ENCODE data around the gene CTDSP2.

GRCh38 chr12:57815177-57816000, 31.1 kb downstream of the CTDSP2 start:
- TF ChIP-seq GABPA (IDR thresholded peaks at IDR 0.05; ENCODE audit: borderline replicate concordance, insufficient read depth, low read length) (no peak), POLR2A (IDR thresholded peaks at IDR 0.05; ENCODE audit: control extremely low read depth in 1 of 2, low read depth in 2 of 2, low read length in 2 of 2) (no peak), HDAC2 (IDR thresholded peaks at IDR 0.05; ENCODE audit: borderline replicate concordance in 1 of 2, low read depth in 2 of 2, low read length in 2 of 2) (no peak), POLR2AphosphoS5 (IDR thresholded peaks at IDR 0.05; ENCODE audit: low read depth, low read length) (no peak), EP300 (IDR thresholded peaks at IDR 0.05; ENCODE audit: borderline replicate concordance in 1 of 2, low read depth in 2 of 2, low read length in 2 of 2) (no peak), GTF2F1 (IDR thresholded peaks at IDR 0.05; ENCODE audit: borderline replicate concordance, low read depth, low read length) (no peak)
- TF ChIP-seq, protein P1, sequence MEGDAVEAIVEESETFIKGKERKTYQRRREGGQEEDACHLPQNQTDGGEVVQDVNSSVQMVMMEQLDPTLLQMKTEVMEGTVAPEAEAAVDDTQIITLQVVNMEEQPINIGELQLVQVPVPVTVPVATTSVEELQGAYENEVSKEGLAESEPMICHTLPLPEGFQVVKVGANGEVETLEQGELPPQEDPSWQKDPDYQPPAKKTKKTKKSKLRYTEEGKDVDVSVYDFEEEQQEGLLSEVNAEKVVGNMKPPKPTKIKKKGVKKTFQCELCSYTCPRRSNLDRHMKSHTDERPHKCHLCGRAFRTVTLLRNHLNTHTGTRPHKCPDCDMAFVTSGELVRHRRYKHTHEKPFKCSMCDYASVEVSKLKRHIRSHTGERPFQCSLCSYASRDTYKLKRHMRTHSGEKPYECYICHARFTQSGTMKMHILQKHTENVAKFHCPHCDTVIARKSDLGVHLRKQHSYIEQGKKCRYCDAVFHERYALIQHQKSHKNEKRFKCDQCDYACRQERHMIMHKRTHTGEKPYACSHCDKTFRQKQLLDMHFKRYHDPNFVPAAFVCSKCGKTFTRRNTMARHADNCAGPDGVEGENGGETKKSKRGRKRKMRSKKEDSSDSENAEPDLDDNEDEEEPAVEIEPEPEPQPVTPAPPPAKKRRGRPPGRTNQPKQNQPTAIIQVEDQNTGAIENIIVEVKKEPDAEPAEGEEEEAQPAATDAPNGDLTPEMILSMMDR (IDR thresholded peaks at IDR 0.05; ENCODE audit: control extremely low read depth in 1 of 3, insufficient read depth in 1 of 3, low read depth in 1 of 3, low read length in 3 of 3): peak; percentile 63 to 70 (median 67)

Data from H1 (cell line).